ENCODE measurements around the gene TLCD1. TPM values are rescaled to one million over a fixed set of nuclear protein-coding genes. Genes with fewer than 3 reads are reported as not detected.

The TLCD1 gene
- total RNA-seq, 4 donors from 2014 or later, result 0.46 to 0.82 (median 0.75) TPM; not detected in 1

DNA sequence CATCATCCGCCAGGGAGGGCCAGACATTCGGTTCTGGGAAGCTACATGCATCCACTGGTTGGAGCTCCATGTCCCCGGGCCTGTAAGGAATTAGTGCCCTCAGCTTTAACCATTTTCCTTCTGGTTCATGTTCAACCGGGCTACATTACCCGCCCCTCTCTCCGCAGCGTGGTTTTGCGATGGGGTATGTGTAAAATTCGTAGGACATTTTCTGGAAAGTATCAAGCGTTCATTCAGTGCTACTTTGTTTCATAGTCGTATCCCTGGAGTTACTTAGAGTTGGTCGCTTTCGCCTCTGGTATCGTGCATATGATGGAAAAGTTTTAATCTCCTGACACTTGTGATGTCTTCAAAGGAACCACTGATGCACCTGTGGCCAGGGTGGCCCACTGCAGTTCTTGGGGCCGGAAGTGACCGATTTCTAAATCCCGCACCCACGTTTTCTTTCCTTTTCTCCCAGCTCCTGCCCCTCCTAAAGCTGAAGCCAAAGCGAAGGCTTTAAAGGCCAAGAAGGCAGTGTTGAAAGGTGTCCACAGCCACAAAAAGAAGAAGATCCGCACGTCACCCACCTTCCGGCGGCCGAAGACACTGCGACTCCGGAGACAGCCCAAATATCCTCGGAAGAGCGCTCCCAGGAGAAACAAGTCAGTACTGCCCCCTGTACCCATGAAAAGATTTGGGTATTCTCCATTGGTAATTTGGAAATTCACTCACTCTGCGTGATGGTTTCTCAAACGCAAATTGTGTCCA is 5.6 kb downstream of the TLCD1 start:
- intact Hi-C loops (cut with DNase I; ENCODE audit: low total_unique reads) (no loop called here), in situ Hi-C loops (cut with MboI; ENCODE audit: low sequenced_read_pairs in 4 of 4) (no loop called here)
- ATAC-seq, result no peak
- H3K36me3 ChIP-seq, result peaks cover 6 to 42% of the 10 kb centered on the region in 2 donors
- no peak for TF ChIP-seq POLR2A (IDR thresholded peaks at IDR 0.05)
- TF ChIP-seq, protein P1, sequence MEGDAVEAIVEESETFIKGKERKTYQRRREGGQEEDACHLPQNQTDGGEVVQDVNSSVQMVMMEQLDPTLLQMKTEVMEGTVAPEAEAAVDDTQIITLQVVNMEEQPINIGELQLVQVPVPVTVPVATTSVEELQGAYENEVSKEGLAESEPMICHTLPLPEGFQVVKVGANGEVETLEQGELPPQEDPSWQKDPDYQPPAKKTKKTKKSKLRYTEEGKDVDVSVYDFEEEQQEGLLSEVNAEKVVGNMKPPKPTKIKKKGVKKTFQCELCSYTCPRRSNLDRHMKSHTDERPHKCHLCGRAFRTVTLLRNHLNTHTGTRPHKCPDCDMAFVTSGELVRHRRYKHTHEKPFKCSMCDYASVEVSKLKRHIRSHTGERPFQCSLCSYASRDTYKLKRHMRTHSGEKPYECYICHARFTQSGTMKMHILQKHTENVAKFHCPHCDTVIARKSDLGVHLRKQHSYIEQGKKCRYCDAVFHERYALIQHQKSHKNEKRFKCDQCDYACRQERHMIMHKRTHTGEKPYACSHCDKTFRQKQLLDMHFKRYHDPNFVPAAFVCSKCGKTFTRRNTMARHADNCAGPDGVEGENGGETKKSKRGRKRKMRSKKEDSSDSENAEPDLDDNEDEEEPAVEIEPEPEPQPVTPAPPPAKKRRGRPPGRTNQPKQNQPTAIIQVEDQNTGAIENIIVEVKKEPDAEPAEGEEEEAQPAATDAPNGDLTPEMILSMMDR (IDR thresholded peaks at IDR 0.05 in 4 of 5, conservative IDR thresholded peaks at IDR 0.05 in 1 of 5), result no peak
- H3K4me3 ChIP-seq, result peak overlapping the region; percentile 77 to 98 (median 88)
- DNase-seq, result no peak
- H3K27me3 ChIP-seq, result peaks cover 2 to 17% (median 11%) of the 10 kb centered on the region in 3 donors
- H3K9me3 ChIP-seq, result no peaks in the 10 kb centered on the region
- peaks cover 34 to 35% of the 10 kb centered on the region in 2 donors for H3K4me1 ChIP-seq
- peak overlapping the region; percentile 86 to 90 (median 88) for H3K27ac ChIP-seq

DNA sequence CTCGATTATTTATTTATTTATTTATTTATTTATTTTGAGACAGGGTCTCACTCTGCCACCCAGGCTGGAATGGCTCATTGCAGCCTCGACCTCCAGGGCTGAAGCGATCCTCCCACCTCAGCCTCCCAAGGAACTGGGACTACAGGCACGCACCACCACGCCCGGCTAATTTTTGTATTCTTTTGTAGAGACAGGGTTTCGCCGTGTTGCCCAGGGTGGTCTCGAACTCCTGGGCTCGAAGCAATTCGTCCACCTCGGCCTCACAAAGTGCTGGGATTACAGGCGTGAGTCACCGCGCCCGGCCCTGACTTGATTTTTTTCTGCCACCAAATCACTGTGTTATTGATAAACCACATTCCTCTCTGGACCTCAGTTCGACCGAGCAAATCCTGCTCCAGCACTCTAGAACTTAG is 7.0 kb downstream of the TLCD1 start:
- Histone ChIP-seq H3K9me3 (no peaks in the 10 kb centered on the region), H3K36me3 (peaks cover 4 to 33% of the 10 kb centered on the region in 2 donors)

DNA sequence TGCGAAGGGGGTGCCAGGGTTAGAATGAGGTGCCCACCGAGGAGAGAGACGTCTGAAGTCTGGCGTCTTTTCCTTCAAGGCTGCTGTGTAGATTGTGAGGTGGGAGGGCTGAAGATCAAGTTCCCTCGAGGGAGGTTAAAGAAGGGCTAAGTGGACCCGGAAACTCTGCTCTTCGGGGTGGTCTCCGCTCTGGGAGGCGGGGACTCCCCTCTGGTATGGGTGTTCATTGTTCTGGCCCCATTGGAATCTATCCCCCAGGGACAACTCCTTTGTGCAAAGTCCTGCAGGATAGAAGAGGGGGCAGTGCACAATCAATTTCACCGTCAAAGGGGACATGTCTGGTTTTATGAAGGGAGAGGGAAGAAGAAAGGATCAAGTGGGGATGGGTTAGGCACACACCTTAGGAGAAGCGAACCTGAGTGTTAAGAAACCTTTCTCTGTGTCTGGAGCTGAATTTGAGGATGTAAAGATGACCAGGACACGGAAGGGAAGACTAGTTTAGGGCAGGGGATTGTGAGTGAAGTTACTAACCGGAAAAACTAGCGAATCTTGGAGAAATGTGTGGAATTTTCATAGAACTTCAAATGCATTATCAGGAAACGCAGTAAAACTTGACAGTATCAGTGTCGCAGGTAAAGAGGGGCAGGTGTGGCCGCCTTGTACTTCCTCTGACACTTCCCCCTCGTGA is 7.6 kb downstream of the TLCD1 start:
- Histone ChIP-seq H3K27me3 (peaks cover 2 to 17% (median 11%) of the 10 kb centered on the region in 3 donors), H3K9me3 (no peaks in the 10 kb centered on the region), H3K27ac (peak overlapping the region; percentile 86 to 90 (median 88)), H3K4me3 (peak overlapping the region; percentile 48 to 98 (median 88)), H3K36me3 (peaks cover 3 to 28% of the 10 kb centered on the region in 2 donors), H3K4me1 (peaks cover 31 to 33% of the 10 kb centered on the region in 2 donors)
- no peak for TF ChIP-seq POLR2A (IDR thresholded peaks at IDR 0.05)
- TF ChIP-seq, protein P1 (IDR thresholded peaks at IDR 0.05 in 4 of 5, conservative IDR thresholded peaks at IDR 0.05 in 1 of 5), result no peak
- intact Hi-C loops (cut with DNase I; ENCODE audit: low total_unique reads), result loop anchor here (2.0 kb wide), 1 partner anchor 74 kb away; the partner anchor contains the start of gene BLTP2
- DNase-seq (no peak), ATAC-seq (no peak)
- in situ Hi-C loops (cut with MboI; ENCODE audit: low sequenced_read_pairs in 4 of 4), result no loop called here

More for the DNA sequence above, 7.0 kb downstream of the TLCD1 start:
- Histone ChIP-seq H3K4me3 (peak overlapping the region; percentile 77 to 98 (median 88)), H3K4me1 (peaks cover 31 to 33% of the 10 kb centered on the region in 2 donors), H3K27ac (peak overlapping the region; percentile 86 to 90 (median 88)), H3K27me3 (peaks cover 2 to 17% (median 11%) of the 10 kb centered on the region in 3 donors)
- intact Hi-C loops (cut with DNase I; ENCODE audit: low total_unique reads) (loop anchor here (2.0 kb wide), 1 partner anchor 74 kb away; the partner anchor contains the start of gene BLTP2), in situ Hi-C loops (cut with MboI; ENCODE audit: low sequenced_read_pairs in 4 of 4) (no loop called here)
- DNase-seq (no peak), ATAC-seq (no peak)
- TF ChIP-seq, protein P1 (IDR thresholded peaks at IDR 0.05 in 4 of 5, conservative IDR thresholded peaks at IDR 0.05 in 1 of 5), result no peak
- TF ChIP-seq POLR2A (IDR thresholded peaks at IDR 0.05), result no peak

DNA sequence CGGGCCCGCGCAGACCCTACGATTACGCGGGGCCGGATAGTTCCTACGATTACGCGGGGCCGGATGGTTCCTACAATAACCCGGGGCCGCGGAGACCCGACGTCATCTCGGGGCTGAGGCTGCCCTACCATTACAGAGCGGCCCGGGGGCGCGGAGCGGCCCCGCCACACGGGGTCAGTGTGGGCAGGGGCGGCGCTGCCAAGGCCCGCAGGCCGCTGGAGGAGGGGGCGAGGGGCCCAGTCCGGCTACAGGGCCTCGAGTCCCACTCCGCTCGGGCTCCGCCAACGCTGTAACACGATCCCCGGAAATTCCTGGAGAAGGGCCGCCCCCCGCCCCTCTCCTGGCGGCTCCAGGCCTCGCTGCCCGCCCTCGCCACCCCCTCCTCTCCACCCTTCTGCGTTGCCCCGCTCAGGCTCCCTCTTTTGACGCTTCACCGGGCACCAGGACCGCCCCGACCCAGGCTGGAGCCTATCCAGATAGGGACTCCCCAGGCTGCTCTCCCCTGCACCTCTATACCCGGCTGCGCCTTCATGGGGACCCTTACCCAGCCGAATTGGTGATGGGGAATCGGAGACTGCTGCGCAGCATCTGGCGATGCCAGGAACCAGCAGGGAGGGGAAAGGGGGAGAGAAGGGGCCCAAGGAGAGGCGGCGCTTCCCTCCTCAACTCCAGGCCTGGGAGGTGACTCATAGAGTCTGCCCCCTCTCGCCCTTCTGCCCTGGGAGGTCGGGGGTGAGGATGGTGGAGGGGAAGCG is 8.3 kb downstream of the TLCD1 start, which contains the start of gene RAB34:
Gene RAB34 (minus strand): TSS at position 291 of the 755 bp plus-strand sequence. CDS start 602 bp downstream, outside the sequence.
- intact Hi-C loops (cut with DNase I; ENCODE audit: low total_unique reads), result loop anchor here (2.0 kb wide), 1 partner anchor 73 kb away; the partner anchor contains the start of gene BLTP2
- H3K27ac ChIP-seq, result peak within 1 kb of the TSS; percentile 86 to 90 (median 88)
- DNase-seq, result peak in 1 of 2 donors; percentile 57
- peak within 1 kb of the TSS; percentile 48 to 98 (median 70) for H3K4me3 ChIP-seq
- in situ Hi-C loops (cut with MboI; ENCODE audit: low sequenced_read_pairs in 4 of 4), result no loop called here
- H3K36me3 ChIP-seq, result peaks cover 0 to 21% of the 10 kb centered on the region in 2 donors
- peaks cover 29 to 31% of the 10 kb centered on the region in 2 donors for H3K4me1 ChIP-seq
- peak; percentile 35 to 45 for TF ChIP-seq POLR2A (IDR thresholded peaks at IDR 0.05)
- TF ChIP-seq, protein P1 (IDR thresholded peaks at IDR 0.05 in 4 of 5, conservative IDR thresholded peaks at IDR 0.05 in 1 of 5), result peak in 2 of 5 experiments; percentile 24 to 37
- H3K27me3 ChIP-seq, result peaks cover 2 to 17% (median 11%) of the 10 kb centered on the region in 3 donors
- no peak for ATAC-seq
- H3K9me3 ChIP-seq, result no peaks in the 10 kb centered on the region

Data from gastrocnemius medialis (tissue), 4 donors.